Measurements from ENCODE around the gene SGO1. TPM values are rescaled to one million over a fixed set of nuclear protein-coding genes. Genes with fewer than 3 reads are reported as not detected.

The SGO1 gene
- total RNA-seq, 1 donor from 2014 or later, result 0.38 TPM

Small RNA genes within 50 kb of the gene (microRNA-seq; reads per million reads assigned to microRNA genes)
- gene MIR3135A, result not detected

Other genes with a start within 250 kb of the SGO1 start
- gene RAB5A, start 239.1 kb downstream of the SGO1 start, total RNA-seq, result 66.0 TPM
- not detected for gene PP2D1, start 173.9 kb downstream of the SGO1 start, total RNA-seq
- gene KAT2B, start 145.8 kb downstream of the SGO1 start, total RNA-seq, result 51.3 TPM